Psoas muscle (tissue), 8 donors: ENCODE measurements around the gene ZC3H11A. TPM values are rescaled to one million over a fixed set of nuclear protein-coding genes. Genes with fewer than 3 reads are reported as not detected.

Source experiments
- ATAC-seq, 4 donors: fragments of 200-7000 bp; cut with Tn5 transposase; one replicate each; pipeline ENCODE4 v1.9.1; 2020; ENCODE audit warnings: moderate library complexity in 3 of 4, mild to moderate bottlenecking in 2 of 4
- DNase-seq, 2 donors: peaks; one replicate each; pipeline ENCODE4 v3.0.0-alpha.2; 2020
- H3K27ac ChIP-seq: fragments of 200-600 bp; one replicate; pipeline ENCODE4 v1.8.0; 2022
- H3K27me3 ChIP-seq, 3 donors: fragments of 200-600 bp in 1 of 3; one replicate each; pipeline versions ENCODE4 v1.6.1 to v1.8.0; 2013 to 2022; ENCODE audit warnings: low read length in 2 of 3, mild to moderate bottlenecking in 2 of 3, moderate library complexity in 1 of 3; ENCODE audit not compliant: insufficient read depth in 3 of 3
- H3K36me3 ChIP-seq, 2 donors: fragments of 200-600 bp in 1 of 2; one replicate each; pipeline versions ENCODE4 v1.6.1 to v1.8.0; 2013 to 2022; ENCODE audit warnings: low read depth in 1 of 2, mild to moderate bottlenecking in 1 of 2, moderate library complexity in 1 of 2; ENCODE audit not compliant: insufficient read depth in 1 of 2
- H3K4me1 ChIP-seq: fragments of 200-600 bp; one replicate; pipeline ENCODE4 v1.8.0; 2022
- H3K4me3 ChIP-seq: fragments of 200-600 bp; one replicate; pipeline ENCODE4 v1.8.0; 2022; ENCODE audit warnings: mild to moderate bottlenecking
- H3K9me3 ChIP-seq: fragments of 200-600 bp; one replicate; pipeline ENCODE4 v1.8.0; 2022
- CTCF ChIP-seq: fragments of 200-600 bp; IDR thresholded peaks from one replicate; pipeline ENCODE4 v1.8.0; 2022; ENCODE audit warnings: antibody characterized with exemption
- WGBS, 3 donors: extraction: QIAGEN DNeasy Blood & Tissue Kit; methylation state at CpG; one replicate each; pipeline versions ENCODE4 v1.1.6 to v1.1.7; 2013; 5-methylcytosine and 5-hydroxymethylcytosine counted together
- intact Hi-C, 2 donors: fragments of 100-400 bp; cut with DNase I; formaldehyde crosslinking; loops; one replicate each; pipeline versions ENCODE4 v1.11.0 to v1.14.2; 2022
- polyA plus RNA-seq, 3 donors: library from polyadenylated mRNA; stranded (reverse); fragments of 200-250 nt; gene quantifications; one replicate each; pipeline ENCODE4 v1.2.3, GENCODE V29; 2013
- total RNA-seq, 4 donors: library from RNA; stranded (reverse); fragmentation: NEBNext Ultra II Directional in 2 of 4; extraction: Animal tissue kit (Norgen Biotek cat#: 25700) in 2 of 4; gene quantifications; one replicate each; pipeline versions ENCODE4 v1.2.1 to v1.2.4, GENCODE V29; 2021 to 2023
- donor health status: healthy with polysubstance abuse.
- donor health status: DM: no; HTN: no; CAD: no; lungs with moderate emphysema.
- donor health status: Bipolar disorder and iron deficiency.
- donor health status: healthy.
- donor health status: DM: yes; HTN: yes; CAD: no.
- donor health status: DM: no; HTN: no; CAD: no.
- donor health status: DM: no; HTN: no; CAD: no.
- donor health status: DM: yes; HTN: yes; CAD: no.

Gene ZC3H11A
- total and polyA plus RNA-seq, 7 donors: 33.5 to 79.9 (median 48.5) TPM

DNA sequence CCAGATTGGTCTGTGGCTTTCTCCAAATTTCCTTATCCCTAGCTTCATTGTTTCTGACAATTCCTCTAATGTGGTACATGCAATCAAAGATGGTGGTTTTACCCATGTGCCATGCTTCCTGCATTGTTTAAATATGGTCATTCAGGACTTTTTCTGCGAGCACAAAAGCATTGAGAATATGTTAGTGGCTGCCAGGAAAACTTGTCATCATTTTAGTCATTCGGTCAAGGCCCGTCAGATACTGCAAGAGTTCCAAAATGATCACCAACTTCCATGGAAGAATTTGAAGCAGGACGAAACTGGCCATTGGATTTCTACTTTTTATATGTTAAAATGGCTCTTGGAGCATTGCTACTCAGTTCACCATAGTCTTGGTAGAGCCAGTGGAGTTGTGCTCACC is 3.7 kb downstream of the ZC3H11A start:
- intact Hi-C loops: no loop called here
- no peak for TF ChIP-seq CTCF
- Histone ChIP-seq H3K4me1 (peaks cover 71% of the 10 kb centered on the region), H3K36me3 (peaks cover 3 to 20% of the 10 kb centered on the region in 2 donors), H3K27ac (peak overlapping the region; percentile 98), H3K9me3 (no peaks in the 10 kb centered on the region), H3K27me3 (no peaks in the 10 kb centered on the region), H3K4me3 (peak overlapping the region; percentile 20)
- ATAC-seq: no peak
- DNase-seq: no peak
- 34 to 49% (median 40%) methylated on average over 4 of the region's 4 CpGs for WGBS, 3 donors

- intact Hi-C loops: no loop called here
- Histone ChIP-seq H3K27ac (peak overlapping the region; percentile 98), H3K27me3 (no peaks in the 10 kb centered on the region), H3K4me3 (peak overlapping the region; percentile 29), H3K36me3 (peaks cover 3 to 28% of the 10 kb centered on the region in 2 donors), H3K4me1 (peaks cover 69% of the 10 kb centered on the region), H3K9me3 (no peaks in the 10 kb centered on the region)
- ATAC-seq (peak in 2 of 4 donors; percentile 6 to 12), DNase-seq (no peak)
- WGBS, 3 donors: 18 to 24% (median 23%) methylated on average over 1 of the region's 1 CpG
- TF ChIP-seq CTCF: no peak
Measured at GRCh38 chr1:203799971-203800370, 4.5 kb downstream of the ZC3H11A start.

DNA sequence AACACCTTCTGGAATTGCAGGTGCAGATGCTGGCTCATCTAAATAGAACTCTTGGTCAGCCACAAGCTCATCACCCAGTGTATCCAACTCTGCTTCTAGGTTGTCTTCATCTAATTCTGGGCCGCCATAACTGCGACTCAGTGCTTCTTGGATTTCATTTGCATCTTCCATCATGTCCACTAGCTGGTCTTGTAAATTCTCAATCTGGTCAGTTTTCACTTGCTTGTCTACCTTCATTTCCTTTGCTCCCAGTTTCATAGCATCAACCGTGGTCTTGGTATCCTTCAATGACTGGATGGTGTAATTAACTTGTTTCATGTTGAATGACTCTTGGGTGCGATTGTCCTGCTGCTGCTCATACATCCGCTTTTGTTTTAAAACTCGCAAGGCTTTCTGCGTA is 10.3 kb downstream of the ZC3H11A start:
- DNase-seq: no peak
- no peak for ATAC-seq
- intact Hi-C loops: no loop called here
- Histone ChIP-seq H3K4me1 (peaks cover 53% of the 10 kb centered on the region), H3K27ac (no peak overlapping the region), H3K4me3 (no peak overlapping the region), H3K27me3 (no peaks in the 10 kb centered on the region), H3K36me3 (peaks cover 14 to 63% of the 10 kb centered on the region in 2 donors), H3K9me3 (no peaks in the 10 kb centered on the region)
- no peak for TF ChIP-seq CTCF
- WGBS, 3 donors: 95 to 98% (median 97%) methylated on average over 7 of the region's 7 CpGs

- intact Hi-C loops: no loop called here
- TF ChIP-seq CTCF: no peak
- H3K27ac ChIP-seq: peak overlapping the region; percentile 50
- ATAC-seq (peak; percentile 58 to 73 (median 65)), DNase-seq (no peak)
- H3K4me1 ChIP-seq: peaks cover 38% of the 10 kb centered on the region
- H3K27me3 ChIP-seq: no peaks in the 10 kb centered on the region
- no peaks in the 10 kb centered on the region for H3K9me3 ChIP-seq
- 55 to 74% (median 58%) methylated on average over 2 of the region's 2 CpGs for WGBS, 3 donors
- H3K36me3 ChIP-seq: peaks cover 11 to 68% of the 10 kb centered on the region in 2 donors
- H3K4me3 ChIP-seq: no peak overlapping the region
Measured at GRCh38 chr1:203807196-203807595, 11.8 kb downstream of the ZC3H11A start.
